B cell (primary cell): ENCODE data around the gene HTN1.

Experiments used
- CTCF ChIP-seq: fragments of 200-600 bp; IDR thresholded peaks from one replicate; pipeline ENCODE4 v1.8.0; 2022; ENCODE audit warnings: antibody characterized with exemption, mild to moderate bottlenecking
- EZH2 ChIP-seq: IDR thresholded peaks from 2 replicates; pipeline ENCODE4 v1.6.1; 2012; ENCODE audit warnings: borderline replicate concordance, low read depth, mild to moderate bottlenecking, moderate library complexity, low read length; ENCODE audit not compliant: insufficient read depth, poor library complexity, severe bottlenecking

- TF ChIP-seq CTCF (no peak), EZH2 (no peak)
Observed at GRCh38 chr4:70002507-70002906, 47.7 kb upstream of the HTN1 start.
